Bone marrow (tissue), 2 donors: ENCODE data around the gene KCNC1.
A peak's percentile ranks its signal among the peaks of the same experiment; 100 is the strongest.

Source experiments
- DNase-seq, 2 donors: peaks; one replicate each; lab custom pipeline; 2025; lab: John Stamatoyannopoulos, UW

The KCNC1 gene

GRCh38 chr11:17716807-17717206 is 17.8 kb upstream of the KCNC1 start:
- no peak for DNase-seq

- DNase-seq: no peak
Measured at GRCh38 chr11:17718015-17718414, 16.6 kb upstream of the KCNC1 start.

GRCh38 chr11:17718510-17718962 is 16.0 kb upstream of the KCNC1 start:
- no peak for DNase-seq

GRCh38 chr11:17719028-17719937 is 15.3 kb upstream of the KCNC1 start, which contains the start of gene MYOD1:
Gene MYOD1 (plus strand): TSS chr11:17719571. CDS start chr11:17719783, 212 bp downstream.
- DNase-seq: no peak

GRCh38 chr11:17719938-17720795 is 14.4 kb upstream of the KCNC1 start:
- DNase-seq: no peak

DNA sequence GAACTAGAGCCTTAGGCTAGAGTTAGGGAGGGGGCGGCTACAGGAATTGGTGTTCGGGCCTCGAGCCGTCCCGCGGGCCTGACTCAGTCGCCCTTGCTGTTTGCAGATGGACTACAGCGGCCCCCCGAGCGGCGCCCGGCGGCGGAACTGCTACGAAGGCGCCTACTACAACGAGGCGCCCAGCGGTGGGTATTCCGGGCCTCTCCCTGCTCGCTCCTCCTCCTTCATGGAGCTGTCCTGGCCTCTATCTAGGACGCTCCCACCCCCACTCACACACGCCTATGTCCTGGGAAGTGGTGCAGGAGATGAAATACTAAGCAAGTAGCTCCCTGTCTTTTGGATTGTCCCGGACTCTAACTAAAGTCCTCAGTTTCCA is 13.8 kb upstream of the KCNC1 start:
- no peak for DNase-seq

GRCh38 chr11:17721242-17721999 is 13.2 kb upstream of the KCNC1 start:
- no peak for DNase-seq

- no peak for DNase-seq
Measured at GRCh38 chr11:17722000-17722643, 12.5 kb upstream of the KCNC1 start.

- no peak for DNase-seq
Measured at GRCh38 chr11:17724020-17724908, 10.3 kb upstream of the KCNC1 start.

DNA sequence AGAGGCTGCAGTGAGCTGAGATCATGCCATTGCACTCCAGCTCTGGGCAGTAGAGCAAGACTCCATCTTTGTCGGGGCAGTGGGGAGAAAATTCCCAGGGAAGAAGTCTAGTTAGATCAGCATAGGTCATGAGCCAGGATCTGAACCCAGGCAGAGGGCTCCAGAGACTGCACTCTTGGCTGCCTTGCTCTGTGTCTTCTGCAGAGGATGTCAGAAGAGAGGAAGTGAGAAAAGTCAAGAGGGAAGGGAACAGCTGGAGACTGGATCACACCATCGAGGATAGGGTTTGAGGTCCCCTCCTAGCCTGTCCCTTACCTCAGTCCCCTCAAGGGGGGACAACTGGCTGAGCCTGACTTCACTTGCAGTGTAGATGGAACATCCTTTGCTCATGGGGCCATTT is 9.4 kb upstream of the KCNC1 start:
- DNase-seq: no peak

GRCh38 chr11:17730137-17730536 is 4.4 kb upstream of the KCNC1 start:
- no peak for DNase-seq

- DNase-seq: peak; percentile 13 to 14
Measured at GRCh38 chr11:17730608-17731462, 3.7 kb upstream of the KCNC1 start.

DNA sequence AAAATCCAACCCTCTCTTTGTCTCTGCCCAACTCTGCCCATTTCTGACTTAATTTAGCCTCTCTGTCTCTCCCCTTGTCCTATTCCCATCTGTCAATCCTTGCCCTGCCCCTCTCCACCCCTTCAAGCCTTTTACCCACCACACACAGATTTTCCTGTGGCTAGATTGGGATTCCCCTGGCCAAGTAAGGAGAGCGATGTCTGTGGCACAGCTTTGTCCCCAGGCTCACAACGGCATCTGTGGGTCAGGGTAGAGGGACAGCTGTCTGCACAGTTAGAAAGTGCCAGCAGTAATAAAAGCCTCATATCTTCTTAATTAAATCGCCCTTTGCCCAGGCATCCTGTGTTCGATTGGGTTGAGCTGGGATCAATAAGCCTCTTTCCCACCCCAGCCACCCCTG is 1.3 kb upstream of the KCNC1 start:
- no peak for DNase-seq

DNA sequence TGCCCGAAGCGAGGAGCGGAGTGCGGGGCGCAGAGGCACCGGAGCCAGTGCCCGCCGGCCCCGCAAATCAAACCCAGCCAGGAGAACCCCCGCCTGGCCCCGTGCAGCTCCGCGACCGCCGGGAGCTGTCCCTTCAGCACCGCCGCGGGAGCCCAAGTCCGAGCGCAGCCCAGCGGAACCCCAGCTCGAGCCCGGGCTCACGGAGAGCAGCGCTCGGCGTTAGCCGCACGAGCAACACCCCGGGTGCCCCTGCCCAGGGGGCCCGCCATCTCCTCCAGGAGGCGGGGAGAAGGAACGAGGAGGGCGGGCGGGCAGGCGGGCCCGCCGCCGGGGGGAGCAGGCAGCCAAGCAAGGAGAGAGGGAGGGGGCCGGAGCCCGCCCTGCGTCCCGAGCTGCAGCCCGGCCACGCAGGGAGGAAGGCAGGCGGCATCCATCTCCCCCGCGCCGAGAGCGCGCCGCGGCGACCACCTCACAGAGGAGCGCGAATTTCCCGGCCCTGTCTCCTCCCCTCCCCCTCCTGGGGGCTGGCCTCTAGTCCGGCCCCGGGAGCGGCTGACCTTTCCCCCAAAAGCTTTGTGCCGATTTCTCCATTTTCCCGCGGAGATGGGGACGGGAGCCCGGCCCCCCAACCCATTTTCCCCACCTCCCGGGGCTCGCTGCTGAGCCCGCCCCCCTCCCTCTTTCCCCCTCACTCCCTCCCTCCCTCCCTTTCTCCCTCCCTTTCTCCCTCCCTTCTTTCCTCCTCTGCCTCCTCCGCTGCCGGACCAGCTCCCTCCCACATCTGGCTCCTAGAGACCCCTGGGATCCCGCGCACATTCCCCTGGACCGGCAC is 621 bp downstream of the KCNC1 start:
- DNase-seq: no peak

- no peak for DNase-seq
Measured at GRCh38 chr11:17735818-17736578, 1.4 kb downstream of the KCNC1 start.

GRCh38 chr11:17736579-17736893 is 2.0 kb downstream of the KCNC1 start:
- DNase-seq: no peak

GRCh38 chr11:17736930-17737817 is 2.6 kb downstream of the KCNC1 start:
- no peak for DNase-seq
